GM18858 (cell line): Measurements from ENCODE around the gene KLK12.

Experiments
- ATAC-seq: cut with Tn5 transposase; IDR thresholded peaks from one replicate; pipeline ENCODE4 v1.9.1; 2021; ENCODE audit not compliant: unreplicated experiment

Gene KLK12

DNA sequence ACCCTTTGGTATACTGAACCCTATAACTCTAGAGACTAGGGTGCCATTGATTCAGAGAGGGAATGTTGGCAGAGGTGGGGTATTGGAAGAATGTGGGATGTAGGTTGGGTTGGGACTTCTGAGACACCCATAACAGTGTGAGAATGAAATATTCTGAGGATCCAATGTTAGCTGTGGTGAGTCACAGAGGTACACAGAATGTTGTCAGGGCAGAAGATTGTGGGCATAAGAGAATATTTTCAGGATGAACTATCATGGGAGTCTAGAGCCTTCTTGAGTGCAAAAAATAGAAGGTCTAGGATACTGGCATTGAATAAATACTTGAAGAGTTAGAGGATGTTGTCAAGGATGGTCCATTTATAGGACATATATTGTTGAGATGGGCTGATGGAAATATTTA, 21.1 kb upstream of the KLK12 start:
- ATAC-seq: no peak

DNA sequence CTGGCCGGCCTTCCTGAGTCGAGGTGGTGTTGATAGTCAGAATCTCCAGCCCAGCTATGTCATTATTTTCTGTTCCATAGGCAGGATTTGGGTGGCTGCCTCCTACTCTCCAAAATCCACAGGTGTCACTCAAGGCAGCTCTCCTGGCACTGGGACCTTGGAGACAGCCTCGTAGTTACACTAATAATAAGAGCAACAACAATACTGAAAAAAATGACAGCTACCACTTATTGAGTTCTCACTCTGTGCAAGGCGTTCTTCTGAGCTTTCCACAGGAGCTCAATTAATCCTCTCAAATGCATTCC, 12.2 kb upstream of the KLK12 start:
- no peak for ATAC-seq

DNA sequence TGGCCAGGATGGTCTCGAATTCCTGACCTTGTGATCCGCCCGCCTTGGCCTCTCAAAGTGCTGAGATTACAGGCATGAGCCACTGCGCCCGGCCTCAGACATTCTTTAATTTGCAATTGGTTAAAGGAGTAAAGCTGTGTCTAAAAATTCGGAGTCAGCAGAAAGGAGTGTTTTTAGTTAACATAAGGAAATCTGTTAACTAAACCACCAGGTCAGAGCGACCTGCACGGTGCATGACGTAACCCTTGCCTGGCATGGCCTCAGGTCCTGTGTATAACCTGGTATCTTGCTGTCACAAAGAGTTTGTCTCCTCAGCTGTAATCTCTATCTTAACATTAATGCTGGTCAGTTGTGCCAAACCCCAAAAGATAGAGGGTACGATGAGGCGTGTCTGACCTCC, 9.5 kb upstream of the KLK12 start:
- no peak for ATAC-seq

DNA sequence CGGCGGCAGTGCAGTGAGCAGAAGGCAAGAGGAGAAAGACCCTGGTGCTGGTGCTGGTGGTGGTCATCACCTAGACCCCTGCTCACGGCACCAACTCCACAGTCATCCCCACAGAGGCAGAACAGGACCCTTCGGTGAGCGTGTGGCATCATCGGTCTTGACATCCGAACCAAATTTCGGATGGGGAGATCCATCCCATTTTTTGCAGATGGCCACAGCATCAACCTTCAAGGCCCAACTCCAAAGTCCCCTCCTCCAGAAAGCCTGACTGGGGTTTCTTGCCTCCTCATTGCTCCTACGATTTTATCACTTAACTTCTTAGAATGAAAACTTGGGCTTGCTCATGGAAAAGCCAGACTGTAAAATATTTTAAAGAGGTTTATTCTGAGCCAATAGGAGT, 8.7 kb upstream of the KLK12 start:
- ATAC-seq: no peak

DNA sequence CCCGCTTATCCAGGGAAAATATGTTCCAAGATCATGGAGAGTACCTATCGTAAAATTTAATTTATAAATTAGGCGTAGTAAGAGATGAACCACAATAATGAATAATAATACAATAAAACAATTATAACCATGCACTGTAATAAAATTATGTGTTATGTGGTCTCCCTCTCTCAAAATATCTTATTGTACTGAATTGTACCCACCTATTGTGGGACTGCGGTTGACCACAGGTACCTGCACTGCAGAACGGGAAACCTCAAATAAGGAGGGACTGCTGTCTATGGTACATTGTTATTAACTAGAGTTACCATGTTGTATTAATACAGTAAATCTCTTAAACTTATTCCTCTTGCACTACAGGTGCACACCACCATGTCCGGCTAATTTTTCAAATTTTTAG, 5.3 kb upstream of the KLK12 start:
- ATAC-seq: no peak

DNA sequence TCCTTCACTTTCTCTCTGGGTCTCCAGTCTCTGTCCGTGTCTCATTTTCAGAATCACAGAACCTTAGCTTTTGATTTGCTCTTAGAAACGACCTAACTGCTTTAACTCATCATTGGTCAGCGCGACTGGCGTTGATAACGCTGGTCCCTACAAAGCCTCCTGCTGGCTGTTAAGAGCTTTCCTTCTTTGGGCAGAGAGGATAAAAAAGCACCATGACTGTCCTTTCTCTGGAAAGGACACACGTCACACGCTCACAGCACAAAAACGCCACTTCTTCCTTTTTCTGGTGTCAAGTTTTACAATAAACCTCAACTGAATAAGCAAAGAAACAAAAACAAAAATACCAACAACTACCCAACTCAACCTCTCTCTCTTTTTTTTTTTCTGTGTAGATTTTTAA, 1.7 kb upstream of the KLK12 start:
- ATAC-seq: no peak

DNA sequence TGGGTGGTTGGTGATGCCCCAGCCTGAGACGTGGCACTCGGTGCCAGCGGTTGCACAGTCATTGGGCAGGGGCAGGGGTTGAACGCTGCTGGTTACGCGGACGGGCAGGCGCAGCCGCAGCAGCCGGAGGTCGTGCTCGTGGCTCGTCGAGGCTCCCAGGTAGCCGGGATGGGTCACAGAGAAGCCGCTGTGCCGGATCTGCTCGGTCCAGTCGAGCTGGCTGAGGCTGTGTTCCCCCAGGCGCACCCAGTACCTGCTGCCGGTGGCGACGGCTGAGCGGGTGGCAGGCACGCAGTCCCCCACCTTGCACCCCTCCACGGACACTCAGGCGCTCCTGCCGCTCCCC, 2.9 kb downstream of the KLK12 start:
- no peak for ATAC-seq

DNA sequence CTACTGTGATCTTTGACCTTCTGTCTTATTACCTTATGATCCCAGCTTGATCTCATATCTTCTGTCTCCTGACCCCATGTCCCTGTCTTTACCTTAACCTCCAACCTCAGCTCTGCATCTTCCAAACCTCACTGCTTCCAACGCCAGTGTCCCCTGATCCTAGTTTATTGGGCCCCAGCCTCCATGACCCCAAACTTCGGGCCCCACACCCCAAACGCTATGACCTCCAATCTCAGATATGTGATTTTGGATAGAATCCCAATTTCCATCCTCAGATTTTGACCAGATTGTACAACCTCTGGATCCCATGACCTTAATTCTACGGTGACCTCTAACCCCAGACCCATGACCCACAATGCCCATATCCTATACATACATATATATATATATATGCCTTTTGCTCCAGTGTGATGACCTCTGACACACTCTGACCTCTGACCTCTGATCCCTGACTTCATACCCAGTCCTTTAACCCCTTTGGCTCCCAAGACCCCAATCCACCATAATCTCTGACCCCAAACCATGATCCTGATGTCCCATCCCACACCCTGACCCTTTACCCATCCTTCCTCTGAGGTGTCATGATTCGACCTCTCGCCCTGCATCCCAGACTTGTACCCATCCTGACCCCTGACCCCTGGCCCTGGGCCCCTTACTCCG, 3.5 kb downstream of the KLK12 start:
- ATAC-seq: no peak

DNA sequence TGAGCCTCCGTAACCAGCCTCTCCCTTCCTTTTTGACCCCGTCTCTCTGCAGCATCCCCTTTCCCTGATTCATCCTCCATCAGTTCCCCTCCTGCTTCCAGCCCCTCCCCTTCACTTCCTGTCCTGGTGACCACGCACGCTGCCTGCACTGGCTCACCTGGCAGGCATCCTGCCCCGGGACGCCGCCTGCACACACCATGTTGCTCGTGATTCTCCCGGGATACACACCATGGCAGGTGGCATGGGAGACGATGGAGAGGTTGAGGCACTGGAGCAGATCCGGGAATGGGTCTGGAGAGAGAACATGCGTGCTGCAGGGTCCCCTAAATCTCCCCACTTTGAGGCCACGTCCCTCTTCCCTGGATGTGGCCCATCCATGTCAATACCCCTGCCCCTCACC, 4.2 kb downstream of the KLK12 start:
- ATAC-seq: no peak

DNA sequence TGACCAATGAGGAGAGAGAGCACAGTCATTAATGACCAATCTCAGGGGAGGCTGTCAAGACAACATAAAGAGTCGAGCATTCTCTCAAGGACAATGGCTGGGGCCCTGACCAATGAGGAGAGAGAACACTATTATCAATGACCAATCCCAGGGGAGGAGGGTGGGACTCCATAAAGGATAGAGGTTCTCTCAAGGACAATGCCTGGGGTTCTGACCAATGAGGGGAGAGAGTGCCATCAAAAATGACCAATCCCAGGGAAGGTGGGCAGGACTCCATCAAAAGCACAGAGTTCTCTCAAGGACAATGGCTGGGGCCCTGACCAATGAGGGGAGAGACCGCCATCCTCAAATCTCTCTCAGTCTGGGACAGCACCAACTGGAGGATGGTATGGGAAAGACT, 5.1 kb downstream of the KLK12 start:
- no peak for ATAC-seq

DNA sequence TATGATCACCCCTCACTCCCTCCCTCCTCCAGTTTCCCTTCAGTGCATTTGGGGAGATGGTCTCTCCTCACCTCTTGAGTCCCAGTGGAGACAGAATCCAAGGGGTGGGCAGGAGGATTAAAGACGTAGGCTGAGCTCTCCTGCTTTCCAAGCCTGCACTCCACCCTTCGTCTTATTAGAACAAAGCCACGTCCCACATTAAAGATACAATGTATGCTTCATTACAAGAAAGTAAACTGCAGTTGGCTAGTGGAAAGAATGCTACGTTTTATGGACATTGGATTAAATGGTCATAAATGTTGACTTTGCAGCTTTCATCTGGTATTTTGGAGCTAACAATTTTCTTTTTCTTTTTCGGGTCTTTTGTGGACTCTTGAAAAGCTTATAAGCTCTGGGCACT, 6.9 kb downstream of the KLK12 start:
- no peak for ATAC-seq

DNA sequence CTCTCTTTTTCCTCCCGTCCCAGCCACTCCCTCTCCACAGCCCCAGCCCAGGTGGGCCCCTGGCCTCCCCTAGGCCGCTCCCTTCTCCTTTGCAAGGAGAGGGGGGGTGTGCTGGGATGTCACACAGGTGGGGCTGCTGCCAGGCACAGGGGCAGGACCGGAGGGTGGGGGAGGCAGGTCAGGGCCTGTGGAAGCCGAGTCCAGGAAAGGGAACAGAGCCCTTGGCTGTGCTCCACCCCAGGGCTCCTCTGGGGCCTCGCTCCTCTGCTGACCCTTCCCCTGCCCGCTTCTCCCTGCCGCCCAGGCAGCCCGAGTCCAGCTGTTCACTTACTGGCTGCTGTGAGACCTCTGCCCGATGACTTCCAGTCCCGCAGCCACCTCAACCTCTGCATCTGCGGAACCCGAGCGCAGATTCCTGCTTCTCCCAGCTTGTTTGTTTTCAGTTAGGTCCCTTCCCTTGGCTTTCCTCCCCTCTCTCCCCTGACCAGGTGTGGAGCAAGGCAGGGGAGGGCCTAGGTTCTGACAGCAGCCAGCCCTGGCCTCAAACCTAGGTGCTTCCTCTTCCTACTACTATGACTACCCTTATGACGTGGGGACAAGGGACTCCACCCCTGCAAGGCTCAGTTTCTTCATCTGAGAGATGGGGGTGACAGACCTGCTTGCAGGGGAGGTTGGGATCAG, 7.5 kb downstream of the KLK12 start:
- ATAC-seq: no peak

DNA sequence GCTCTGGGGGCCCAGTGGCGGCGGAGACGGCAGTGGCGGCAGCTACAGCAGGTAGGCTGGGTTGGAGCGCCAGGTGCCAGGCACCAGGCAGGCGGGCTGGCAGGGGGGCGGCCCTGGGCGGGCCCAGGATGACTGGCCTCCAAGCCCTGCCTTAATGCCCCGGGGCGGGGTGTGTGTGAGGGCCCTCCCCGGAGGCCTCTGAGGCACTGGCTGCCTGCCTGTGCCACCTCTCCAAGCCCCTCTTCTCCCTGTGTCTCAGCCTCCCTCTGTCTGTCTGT, 8.3 kb downstream of the KLK12 start, which contains the start of gene KLK11:
Gene KLK11, minus strand, starts transcription at position 63 of the 278 bp plus-strand sequence. CDS start 985 bp downstream, outside the sequence.
- no peak for ATAC-seq

DNA sequence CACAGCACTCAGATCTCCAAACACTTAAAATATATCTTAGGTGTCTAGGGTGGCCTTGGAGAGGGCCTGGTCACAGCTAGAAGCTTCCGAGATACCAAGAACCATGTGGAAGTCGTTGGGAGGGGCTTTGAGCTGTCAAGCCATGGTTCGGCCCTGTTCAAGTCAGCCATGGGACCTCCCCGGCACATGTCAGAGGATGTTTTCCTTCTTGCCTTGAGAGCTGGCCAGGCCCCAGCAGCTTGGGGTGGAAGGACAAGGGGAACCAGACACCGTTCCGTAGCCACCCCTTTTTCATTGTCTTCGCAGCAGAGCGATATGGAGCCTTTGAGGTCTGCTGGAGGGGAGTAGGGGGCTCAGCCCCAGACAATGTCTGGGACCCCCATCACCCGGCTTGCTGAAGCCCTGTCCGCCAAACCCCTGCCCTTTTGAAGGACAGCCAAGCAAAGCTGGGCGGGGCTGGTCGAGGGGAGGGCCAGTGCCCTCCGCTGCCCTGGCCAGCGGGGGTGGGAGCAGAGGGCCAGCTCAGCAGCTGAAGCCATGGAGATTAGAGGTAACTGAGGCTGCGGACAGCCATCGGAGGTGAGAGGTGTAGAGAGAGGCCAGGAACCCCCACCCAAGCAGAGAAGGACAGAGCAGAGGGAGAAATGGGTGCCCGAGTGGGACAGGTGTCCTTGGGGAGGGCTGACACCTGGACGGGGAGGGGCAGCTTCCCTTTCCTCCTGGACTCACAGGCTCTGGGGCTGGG, 8.8 kb downstream of the KLK12 start:
- ATAC-seq: no peak

DNA sequence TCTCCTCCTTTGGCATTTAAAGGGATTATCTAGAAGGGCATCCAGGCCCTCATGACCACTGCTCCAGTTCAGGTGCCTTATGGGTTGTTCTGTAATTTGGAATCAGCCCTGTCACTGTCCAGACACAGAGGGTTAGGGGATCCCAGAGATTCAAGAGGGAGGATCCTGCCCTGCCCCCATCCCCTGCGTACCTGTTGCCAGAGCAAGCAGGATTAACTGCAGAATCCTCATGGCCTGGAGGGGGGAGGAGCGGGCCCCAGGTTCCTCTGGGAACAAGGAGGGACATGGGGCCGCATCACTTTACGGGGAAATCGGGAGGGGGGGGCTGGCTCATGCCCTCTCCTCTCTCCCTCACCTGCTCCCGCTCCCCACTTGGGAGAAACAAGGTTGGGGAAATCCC, 9.4 kb downstream of the KLK12 start:
- no peak for ATAC-seq

DNA sequence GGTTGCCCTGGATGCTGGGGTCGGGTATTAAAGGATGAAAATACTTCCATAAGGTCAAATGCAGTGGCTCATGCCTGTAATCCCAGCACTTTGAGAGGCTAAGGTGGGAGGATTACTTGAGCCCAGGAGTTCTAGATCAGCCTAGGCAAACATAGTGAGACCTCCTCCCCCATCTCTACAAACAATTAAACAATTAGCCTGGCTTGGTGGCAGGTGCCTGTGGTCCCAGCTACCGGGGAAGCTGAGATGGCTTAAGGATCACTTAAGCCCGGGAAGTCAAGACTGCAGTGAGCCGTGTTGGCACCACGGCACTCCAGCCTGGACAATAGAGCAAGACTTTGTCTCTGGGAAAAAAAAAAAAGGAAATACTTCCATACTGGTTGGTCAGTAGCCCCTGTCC, 9.9 kb downstream of the KLK12 start:
- ATAC-seq: no peak

DNA sequence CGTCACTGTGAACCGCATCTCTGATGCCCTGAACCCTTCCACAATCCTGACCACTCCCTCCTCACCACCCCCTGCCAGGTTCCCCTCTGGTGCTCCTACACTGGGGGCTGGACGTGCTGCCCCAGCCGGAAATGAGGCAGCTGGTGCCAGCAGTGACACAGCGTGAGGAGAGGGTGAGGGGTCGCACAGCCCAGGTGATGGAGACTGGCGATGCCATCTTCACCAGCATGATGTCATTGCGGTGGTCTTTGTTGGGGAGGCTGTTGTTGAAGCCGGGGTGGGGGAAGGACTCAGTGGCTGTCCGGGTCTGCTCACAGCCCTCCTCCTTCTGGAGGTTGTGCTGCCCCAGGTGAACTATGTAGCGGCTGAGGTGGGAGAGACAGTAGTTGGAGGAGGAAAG, 10.9 kb downstream of the KLK12 start:
- no peak for ATAC-seq

DNA sequence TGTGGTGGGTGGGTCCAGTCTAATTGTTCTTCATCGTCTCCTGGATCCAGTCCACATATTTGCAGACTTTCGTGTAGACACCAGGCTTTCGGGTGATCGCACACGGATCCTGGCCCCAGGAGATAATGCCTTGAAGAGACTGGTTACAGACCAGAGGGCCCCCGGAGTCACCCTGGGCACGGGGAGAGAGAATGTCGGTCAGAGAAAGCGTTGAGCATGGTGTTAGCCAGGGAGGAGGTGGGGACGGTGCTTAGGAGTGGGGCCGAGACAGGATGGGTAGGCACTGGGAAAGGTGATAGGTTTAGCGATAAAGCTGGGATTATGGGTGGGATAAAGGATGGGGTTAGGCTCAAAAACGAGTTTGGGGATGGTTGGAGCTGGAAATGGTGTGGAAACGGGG, 12.3 kb downstream of the KLK12 start:
- ATAC-seq: no peak

DNA sequence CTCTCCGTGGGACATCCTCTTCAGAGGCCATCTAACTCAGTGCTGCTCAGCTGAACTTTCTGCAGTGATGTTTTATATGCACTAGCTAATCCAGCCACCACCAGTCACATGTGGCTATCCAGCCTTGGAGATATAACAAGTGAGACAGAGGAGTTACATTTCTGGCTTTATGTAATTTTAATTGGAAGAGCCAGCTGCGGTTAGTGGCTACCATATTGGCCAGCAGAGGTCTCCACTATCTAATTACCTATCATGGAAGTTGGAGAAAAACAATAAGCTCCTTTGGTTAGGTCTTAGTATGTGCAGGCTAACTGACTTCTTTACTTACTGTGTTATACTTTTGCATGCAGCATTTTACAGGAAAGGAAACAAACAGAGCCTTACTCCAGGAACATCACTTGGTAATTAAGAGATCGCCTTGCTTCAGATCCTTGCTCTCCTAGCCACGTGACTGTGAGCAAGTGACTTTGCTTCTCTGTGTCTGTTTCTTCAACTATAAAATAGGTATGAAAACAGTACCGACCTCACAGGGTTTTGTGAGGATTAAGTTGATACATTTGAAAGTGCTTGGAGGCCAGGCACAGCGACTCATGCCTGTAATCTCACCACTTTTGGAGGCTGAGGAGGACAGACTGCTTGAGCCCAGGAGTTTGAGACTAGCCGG, 13.7 kb downstream of the KLK12 start:
- ATAC-seq: no peak

DNA sequence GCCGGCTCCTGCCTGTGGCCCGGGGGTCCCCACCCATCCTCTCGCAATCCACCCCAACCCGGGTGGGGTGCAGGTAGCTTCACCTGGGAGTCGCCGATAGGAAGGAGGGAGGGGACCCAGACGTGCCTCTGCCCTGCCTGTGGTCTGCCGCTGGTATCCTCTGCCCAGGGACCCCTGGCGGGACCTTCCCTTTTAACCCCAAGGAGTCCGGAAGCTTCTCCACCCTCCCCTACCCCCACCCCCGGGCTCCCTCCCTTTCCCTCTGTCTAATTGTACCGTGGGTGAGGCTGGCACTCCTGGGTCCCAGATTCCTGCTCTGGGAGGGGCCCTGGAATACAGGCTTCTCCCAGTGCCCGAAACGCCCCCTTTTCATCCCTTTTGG, 15.3 kb downstream of the KLK12 start, which contains the start of gene KLK10:
Gene KLK10, minus strand, starts transcription at position 166 of the 382 bp plus-strand sequence. CDS start 579 bp downstream, outside the sequence.
- no peak for ATAC-seq

DNA sequence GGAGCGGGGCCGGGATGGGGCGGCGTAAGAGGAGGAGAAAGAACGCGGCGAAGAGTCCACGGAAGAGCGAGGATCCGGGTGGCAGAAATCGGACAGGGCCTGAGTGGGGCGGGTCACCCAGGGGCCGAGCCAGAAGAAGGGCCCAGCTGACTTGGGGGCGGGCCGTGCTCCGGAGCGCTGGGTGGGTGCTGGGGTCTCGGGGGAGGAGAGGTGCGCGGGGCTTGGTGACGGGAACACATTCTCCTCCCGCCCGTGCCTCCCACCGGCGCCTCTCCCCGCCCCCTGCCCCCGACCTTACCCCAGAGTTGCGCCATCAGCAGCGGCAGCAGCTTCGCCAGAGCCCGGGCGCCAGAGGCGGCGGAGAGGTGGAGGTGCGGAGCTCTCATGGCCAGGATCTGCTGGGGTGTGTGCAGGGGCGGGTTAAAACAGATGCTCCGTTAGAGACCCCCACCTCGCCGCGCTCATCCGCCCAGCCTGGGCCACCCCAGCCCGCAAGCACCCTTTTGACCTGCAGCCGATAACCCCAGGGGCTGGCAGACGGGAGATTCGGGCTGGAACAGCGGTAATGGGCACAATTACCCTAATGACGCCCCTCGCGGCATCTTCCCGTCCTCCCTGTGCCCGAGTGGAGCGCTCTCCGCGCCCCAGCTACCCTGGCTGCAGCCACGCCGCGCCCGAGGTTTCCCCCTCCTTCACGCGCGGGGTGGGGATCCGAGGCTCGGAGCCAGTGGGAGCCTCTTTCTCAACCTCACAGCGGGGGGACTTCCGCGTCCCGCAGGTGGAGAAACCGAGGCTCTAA, 15.9 kb downstream of the KLK12 start:
- no peak for ATAC-seq
